GM23248 (cell line): ENCODE data around the gene NEUROD4.

ENCODE experiments used
- EZH2 ChIP-seq: fragments of 200-600 bp; sonication (generic); IDR thresholded peaks from 2 replicates; pipeline ENCODE4 v1.6.1; 2018; ENCODE audit warnings: antibody characterized with exemption, mild to moderate bottlenecking; ENCODE audit not compliant: insufficient read depth, poor library complexity, severe bottlenecking
- EZH2phosphoT487 ChIP-seq: fragments of 200-600 bp; sonication (generic); IDR thresholded peaks from 2 replicates; pipeline ENCODE4 v1.6.1; 2018; ENCODE audit warnings: antibody characterized with exemption, moderate library complexity, mild to moderate bottlenecking, low read depth; ENCODE audit not compliant: insufficient read depth

DNA sequence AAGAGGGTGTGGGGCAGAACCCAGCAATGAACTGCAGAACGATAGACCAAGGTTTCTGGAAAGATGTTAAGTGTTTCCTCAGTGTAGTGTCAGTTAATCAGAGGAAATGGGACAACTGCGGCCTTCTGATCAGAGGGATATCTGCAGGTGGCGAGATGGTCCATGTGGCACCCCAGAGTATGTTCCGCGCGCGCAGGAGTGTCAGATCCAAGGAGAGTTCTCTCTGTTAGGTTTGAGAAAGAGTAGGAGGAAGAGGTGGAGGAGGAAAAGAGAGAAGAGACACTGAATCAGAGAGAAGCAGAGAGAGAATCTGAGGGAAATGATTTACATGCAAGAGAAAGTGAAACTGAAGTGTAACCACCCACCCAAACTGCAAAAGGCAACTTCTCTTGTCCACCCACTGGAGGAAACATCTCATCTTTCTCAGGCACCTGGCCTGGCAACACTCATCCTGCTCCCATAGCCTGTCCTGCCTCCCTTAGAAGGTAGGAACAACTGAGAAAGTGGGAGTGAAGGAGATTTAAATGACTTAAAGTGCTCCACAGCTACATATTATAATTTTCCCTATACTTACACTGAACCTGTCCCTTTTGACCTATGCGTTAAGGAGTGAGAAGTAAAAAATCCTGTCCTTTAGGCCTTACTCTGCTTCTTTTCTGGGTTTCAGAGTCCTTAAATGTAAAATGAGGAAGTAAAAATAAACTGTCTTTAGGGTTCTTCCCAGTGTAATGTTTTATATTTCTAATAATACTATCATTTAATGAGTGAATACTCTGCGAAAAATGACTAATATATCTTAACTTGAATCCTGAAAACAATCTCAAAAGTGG is 28.4 kb upstream of the NEUROD4 start:
- TF ChIP-seq EZH2phosphoT487 (no peak), EZH2 (no peak)
